HG03064 (cell line): Measurements from ENCODE around the gene MVD.

Experiments
- ATAC-seq: cut with Tn5 transposase; IDR thresholded peaks from one replicate; pipeline ENCODE4 v1.9.1; 2021; ENCODE audit warnings: low read depth; ENCODE audit not compliant: unreplicated experiment

Gene MVD

DNA sequence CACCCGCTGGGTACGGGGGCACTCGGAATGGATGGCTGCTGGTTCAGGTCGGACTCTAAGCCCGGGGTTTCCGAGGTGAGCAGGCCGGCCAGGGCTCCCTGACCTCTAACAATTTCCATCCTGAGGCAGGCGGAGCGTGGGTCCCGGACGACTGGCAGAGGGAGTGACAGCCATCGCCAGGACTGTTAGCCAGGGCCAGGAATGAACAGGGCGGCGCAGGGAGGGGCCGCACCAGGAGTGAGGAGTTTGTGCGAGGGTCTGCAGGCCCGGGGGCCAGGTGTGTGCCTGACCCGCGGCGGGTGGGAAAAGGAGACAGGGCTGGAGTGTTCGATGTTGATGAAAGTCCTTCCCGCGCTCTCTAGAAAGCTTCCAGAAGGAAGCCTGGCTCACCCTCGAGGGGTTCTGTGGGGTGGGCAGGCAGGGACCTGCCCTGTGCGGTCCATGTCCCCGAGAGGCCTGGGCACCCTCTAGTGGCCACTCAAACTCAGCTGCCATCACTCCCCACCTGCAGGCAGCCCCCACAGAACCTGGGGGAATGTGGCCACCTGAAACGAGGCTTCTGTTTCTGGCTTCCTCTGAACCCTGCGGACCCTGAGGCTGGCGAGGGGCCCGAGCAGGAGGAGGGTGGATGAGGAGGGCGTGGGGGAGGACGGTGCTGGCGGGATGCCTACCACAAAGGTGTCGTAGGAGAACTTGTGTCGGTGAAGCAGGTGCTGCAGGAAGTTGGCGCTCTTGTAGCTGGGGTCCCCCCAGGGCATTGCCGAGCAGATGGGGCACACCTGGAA is 35.1 kb upstream of the MVD start:
- no peak for ATAC-seq

DNA sequence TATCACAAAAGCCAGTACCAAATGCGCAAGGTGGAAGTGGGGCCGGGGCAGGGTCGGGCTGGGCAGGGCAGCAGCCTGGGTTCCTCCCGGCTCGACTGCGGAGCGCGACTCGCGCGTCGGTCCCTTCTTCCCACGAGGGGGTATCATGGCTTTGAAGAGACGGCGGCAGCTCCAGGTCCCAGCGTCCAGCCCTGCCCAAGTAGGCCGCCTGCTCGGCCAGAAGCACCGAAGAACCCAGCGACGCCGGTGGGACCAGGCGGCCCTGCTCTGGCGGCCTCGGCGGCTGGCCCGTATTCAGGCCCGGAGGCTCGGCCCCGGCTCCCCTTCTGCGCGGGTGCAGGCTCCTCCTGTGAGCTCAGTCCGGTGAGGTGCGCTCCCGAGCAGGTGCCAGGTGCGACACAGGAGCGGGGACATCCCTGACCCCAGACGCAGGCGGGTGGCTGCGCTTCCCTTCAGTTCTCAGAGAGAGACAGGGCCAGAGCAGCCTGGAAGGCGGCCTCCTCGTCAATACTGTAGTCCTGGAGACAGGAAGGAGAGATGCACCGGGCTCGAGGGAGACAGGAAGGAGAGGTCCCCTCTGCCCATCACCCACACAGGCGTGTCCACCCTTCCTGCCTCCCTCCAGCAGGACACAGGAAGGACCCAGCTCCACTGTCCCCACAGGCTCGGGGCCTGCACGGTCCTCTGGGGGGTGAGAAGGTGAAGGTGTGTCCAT is 34.4 kb upstream of the MVD start:
- ATAC-seq = no peak

DNA sequence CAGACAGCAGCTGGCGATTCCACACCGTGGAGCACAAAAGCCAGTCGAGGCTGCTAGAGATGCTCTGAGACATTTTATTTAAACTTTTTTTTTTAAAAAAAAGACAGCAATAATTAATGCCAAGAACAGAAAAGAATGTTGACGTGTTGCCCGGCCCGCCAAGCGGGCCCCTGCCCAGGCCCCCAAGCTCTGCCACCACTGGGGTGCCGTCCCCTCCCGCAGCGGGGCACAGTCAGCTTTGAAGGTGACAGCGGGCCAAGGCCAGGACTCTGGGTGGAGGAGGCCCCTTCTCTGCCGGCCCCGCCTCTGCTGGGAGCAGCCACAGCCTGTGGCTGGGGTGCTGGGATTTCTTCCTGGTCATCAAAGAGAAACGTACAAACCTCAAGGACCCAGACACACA is 33.5 kb upstream of the MVD start:
- ATAC-seq = no peak

DNA sequence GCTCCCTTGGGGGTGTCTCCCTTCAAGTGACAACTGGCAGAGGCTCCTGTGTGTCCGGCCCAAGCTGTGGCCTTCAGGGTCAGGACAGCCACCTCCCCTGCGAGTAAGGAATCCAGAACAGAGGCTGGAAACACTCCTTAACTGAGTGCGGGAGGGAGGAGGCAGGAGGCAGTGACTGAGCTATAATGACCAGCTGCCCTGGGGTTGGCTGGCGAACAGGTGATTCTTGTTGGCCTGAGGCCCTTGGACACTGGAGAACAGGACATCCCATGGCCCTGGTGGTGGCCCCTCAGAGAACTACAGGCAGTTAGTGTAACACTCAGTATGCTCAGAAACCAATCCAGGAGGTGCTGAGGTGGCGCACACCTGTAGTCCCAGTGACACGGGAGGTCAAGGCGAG is 32.9 kb upstream of the MVD start:
- ATAC-seq = no peak

DNA sequence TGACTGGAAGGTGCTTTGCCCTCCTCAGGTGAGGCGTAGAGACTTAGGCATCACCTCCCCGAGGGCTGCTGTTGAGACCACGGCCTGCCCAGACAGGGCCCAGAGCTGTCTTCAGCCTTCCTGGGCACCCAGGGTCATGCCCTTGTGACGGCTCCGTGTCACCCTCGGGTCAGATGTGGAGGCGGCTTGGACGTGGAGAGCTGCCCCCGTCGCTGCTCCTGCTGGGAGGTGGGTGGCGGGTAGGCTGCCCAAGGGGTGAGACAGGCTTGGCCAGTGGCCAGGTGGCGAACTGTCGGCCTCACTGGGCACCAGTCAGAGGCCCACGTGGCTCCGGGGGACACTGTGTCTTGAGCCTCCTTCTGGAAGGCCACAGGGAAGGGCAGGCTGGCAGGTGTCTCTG is 32.3 kb upstream of the MVD start:
- no peak for ATAC-seq

DNA sequence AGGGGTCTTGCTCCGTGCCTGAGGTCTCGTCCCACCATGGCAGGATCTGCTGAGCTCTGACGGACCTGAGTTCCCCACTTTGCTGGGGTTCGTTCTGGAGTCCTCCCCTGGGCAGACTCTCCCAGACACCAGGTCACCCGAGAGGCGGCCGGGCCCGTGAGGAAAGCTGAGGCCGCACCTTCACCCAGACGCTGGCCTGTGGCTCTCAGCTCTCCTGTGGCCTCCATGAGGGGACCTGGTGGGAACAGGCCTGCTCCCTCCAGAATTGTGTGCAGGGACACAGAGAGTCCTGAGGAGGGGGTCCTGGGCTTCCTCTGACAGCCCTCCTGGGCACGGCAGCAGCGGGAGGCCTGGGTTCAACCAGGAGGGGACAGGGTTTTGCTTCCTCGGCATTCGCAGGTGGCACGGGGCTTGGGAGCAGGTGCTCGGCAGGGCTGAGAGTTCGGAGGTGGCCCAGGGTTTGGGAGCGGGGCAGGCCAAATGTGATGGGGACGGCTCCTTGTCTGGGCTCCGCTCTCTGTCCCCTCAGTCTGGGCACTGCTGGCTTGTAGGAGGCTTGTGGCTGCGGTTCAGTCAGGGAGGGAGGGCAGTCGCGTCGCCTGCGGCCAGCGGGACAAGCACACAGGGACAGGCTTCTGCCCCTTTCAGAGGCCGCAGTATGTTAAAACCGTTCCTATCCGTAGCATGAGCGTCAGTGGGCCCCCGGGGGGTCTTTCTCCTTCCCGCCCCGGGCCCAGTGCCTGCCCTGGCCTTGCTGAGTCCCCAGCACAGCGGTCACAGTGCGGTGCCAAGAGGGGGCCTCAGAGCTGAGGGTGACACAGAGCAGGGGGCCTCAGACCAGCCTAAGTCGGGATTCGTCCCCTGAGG is 31.6 kb upstream of the MVD start:
- ATAC-seq = no peak

DNA sequence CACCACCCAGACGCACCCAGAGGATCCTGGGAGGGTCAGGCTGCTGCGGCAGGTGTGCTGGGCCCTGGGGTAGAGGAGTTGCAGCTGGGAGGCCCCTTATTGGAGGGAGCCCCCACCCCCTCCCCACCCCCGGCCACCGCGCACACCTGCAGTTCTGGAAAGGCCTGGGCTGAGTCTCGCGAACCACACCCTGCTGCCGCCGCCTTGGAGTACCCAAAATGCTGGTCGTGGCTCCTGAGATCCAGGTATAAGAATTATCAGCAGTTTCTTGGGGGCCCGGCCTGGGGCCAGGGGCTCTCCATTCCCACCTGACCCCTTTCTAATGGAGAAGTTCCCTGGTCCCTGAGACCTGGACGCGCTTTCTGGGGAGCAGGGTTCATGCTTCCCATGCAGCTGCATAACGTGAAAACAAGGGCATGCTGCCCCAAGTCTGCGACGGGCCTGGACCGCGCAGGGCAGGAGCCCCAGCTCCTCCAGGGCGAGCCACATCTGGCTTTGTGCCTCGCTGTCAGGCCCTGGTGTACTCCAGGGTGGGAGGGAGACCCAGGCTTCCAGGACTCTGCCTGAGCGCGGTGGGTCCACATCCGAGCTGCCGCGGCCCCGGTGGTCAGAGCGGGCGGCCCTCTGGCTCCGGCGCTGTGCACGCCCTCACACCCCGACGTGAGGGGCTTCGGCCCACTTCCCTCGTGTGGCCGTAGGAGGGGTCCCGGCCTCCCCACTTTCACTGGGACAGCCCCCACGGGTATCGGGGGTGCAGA is 30.7 kb upstream of the MVD start:
- ATAC-seq = no peak

DNA sequence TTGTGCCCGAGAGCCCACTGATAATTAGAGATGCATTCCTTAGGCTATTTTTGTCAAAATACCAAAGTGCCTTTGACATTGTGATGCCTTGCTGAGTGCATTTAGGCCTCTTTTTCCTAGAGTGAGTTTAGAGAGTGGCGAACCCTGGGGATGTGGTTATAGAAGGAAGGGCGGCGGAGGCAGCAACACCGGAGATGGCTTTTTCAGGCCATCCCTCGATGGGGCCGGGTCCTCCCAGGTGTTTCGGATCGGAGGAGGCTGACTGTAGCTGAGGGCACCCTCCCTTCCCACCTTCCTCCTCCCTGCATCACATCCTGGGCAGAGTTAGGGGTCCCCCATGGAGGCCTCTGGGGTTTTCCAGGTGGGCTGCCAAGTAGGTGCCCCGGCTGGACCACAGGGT is 30.0 kb upstream of the MVD start:
- ATAC-seq = no peak

DNA sequence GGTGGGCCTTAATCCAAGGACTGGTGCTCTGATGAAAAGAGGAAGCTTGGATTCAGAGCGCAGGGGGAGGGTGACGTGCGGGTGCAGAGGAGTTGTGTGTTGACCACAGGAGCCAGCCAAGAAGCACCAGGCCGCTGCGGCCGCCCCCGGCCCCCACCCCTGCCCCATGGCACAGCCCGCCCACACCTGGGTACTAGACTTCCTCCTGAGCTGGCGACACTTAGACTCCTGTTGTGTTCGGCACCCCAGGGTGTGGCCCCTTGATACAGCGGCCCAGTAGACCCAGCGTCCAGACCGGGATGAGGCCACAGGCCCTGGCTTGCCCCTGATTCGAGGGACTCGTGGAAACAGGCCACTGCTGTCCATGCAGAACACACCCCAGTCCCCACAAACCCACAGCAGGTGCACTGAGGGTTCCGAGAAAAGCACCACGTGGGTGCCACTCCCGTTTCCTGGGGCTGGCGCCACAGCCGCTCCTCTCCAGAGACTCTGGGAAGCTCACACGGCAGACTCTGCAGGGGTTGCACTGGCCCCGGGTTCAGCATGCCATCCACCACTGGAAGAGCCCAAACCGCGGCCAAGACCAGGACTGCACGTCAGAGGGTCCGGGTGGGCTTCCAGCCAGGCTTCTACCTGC is 29.2 kb upstream of the MVD start:
- no peak for ATAC-seq

DNA sequence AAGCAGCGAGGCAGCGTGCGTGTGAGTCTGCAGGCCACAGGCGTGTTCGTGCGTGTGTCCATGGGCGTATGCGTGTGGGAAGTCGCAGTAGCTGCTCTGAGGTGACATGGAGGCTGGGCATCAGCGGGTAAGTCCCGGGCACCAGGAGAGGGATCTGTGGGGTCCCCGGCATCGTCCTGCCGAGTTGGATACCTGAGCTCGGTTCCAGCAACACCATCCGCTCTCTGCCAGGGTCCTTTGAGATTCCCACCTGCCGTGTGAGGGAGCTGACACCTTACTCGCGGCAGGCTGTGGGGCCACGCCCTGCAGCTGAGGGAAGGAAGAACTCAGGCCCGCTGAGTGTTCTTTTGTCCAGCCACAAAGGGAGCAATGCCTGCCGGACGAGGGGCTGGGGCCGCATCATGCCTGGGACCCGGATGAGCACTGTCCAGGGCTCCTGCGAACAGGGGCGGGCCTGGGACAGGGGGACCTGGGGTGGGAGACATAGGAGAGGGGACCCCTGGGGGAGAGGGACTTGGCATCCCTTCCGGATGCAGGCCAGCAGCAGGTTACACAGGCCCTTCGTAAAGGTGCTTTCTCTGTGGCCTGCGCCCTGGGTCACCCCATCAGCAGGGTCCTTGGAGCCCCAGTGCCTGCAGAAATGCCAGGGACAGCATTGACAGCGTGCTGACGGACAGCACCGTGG is 28.4 kb upstream of the MVD start:
- ATAC-seq = no peak

DNA sequence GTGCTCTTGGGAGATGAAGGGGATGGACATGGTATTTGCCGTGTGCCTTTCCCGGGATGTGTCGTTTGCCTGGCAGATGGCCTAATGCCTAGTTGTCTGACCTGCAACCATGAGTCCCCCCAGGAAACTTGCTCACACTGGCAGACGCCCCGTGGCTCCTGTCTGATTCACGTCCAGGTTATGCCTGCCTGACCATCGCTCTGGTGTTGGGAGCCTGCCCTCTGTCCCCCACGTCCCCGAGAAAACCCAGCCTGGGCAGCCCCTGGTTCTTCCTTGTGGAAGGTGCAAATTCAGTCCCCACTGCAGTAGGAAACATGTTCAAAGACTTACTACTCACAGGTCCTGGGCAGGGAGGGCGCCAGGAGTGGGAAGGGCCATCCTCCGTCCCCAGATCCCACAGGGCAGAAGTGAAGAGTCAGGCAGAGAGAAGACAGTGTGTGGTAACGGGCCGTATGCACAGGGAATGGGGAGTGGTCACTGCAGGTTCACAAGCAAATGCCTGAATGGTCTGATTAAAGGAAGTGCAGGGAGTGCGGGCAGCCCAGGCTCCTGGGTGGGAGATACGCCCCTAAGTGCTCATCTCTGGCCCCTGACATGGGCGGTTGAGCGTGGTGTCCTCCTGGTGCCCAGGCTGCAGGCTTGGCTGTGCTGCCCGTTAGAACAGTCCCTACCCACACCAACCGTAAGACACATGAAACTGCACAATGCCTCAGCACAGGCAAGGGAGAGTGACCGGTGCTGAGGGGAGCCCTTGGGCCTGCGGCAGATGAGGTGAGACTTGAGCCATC is 27.6 kb upstream of the MVD start:
- no peak for ATAC-seq

DNA sequence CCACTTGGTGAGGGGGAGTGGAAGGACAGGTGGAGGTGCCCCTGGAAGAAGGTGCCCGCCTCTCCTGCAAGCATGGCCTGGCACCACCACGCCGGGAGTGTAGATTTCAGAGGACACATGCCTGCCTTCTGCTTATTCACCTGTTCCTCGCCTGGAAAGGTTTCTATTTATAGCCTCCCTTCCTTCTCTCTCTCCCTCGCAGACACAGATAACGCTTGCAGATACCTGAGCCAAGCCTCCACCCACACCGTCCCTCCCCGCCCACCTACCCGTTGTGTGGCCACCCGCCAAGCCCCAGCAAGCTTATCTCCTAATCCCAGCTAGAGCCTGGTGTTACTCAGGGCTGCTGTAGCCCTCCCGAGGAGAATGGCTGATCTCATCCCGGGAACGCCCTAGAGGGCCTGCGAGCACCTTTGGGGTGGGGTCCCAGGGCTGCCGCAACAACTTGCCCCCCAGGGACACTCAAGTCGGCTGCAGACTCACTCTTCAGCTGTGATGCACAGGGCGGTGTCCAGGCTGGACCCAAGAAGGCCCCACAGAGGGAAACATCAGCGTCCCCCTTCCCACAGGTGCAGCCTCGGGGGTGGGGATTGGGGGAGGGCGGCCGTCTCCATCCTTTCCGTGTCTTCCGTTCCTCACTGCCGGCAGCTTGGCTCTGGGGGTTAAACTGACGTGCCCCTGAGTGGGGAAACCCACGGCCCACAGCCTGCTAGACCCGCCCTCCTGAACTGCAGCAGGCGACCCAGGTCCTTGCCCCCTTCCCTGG is 25.3 kb upstream of the MVD start:
- no peak for ATAC-seq

DNA sequence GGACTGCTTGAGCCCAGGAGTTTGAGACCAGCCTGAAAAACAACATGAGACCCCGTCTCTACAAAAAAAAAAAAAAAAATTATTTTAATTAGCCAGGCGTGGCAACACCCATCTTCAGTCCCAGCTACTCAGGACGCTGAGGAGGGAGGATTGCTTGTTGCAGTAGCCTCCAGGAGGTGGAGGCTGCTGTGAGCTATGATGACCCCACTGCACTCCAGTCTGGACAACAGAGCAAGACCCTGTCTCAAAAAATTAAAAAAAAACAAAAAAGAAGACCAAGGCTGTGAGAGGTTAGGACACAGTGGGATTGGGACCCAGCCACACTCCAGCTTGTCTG is 24.8 kb upstream of the MVD start:
- no peak for ATAC-seq

DNA sequence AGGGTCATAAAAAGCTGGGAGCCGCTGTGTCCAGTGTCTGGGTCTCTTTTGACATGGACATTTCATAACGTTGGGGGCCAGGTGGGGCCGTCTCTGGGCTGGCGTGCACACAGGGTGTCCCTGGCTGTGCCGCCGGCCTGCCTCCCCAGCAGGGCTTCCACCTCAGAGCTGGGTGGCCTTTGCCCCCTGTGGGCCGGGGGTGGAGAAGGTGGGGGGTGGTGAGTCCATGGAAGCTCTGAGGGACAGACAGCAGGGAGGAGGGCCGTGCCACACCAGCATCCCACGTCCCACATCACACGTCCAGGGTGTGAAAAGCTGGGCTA is 24.3 kb upstream of the MVD start:
- no peak for ATAC-seq

DNA sequence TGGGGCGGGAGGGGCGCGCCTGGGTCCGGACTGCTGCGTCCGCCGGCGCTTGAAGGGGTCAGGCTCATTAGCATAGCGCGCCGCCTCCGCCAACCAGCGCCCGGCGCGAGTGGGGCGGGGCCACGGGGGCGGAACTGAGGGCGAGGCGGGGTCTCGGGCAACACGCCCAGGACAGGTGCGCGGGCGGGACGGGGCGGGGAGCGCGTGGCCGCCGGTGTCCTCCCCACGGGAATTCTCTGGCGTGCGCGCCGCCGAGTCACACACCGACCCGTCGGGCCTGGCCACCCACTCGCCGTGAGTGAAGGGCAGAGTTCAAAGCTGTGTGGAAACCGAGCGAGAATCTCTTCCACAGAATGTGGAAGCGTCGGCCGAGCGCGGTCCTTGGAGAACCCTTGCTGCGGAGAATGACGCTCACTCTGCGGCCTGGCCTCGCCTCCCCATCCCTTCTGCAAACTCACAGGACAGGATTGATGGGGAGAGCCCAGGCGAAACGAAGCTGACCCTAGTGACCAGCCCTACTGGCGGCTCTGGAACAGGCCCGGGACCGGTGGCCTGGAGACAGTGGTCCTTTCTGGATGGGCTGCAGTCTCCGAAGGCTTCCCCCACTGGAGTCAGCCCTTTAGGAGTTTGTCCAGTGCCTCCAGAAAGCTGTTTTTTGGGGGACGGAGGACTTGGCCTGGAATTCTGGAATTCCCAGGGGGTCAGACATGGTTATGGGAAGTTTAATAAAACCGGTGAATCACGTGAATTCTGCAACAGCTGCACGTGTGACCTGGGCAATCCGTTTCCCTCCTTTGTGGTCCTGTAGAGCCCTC is 23.8 kb upstream of the MVD start, which contains the start of gene SNAI3:
TSS of gene SNAI3 (minus strand) at position 69 of the 815 bp plus-strand sequence. CDS start 101 bp downstream, outside the sequence.
- peak; percentile 48 for ATAC-seq

DNA sequence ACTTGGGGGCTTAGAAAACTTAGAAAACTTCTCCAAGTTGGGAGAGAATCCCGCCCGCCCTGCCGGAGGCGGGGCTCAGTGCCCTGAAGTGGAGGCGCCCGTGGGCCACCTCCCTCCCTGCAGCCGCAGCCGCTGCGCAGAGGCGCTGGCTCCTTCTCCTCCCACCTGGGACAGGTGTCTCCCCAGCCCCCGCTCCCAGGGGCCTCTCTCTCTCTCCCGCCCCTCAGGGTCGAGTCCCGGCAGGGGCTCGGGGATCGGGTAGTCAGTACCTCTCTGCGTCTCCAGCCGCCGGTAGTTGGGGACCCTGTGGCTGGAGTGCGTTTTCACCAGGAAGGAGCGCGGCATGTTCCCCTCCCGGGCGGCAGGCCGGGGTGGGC is 23.2 kb upstream of the MVD start:
- peak; percentile 9 for ATAC-seq
